NOMO-1 treated with dmso at 0.1 percent for 144 hours (cell line): ENCODE measurements around the gene SIX1.

ENCODE experiments used
- DNase-seq: peaks from one replicate; lab custom pipeline; 2025; ENCODE audit not compliant: unreplicated experiment; lab: John Stamatoyannopoulos, UW

SIX1 gene

GRCh38 chr14:60643141-60643462 lies 6.2 kb downstream of the SIX1 start:
- DNase-seq: no peak

GRCh38 chr14:60642270-60643140 lies 6.8 kb downstream of the SIX1 start:
- no peak for DNase-seq

- no peak for DNase-seq
Observed at GRCh38 chr14:60641742-60642269, 7.5 kb downstream of the SIX1 start.

GRCh38 chr14:60640859-60641741 lies 8.2 kb downstream of the SIX1 start:
- DNase-seq: no peak

DNA sequence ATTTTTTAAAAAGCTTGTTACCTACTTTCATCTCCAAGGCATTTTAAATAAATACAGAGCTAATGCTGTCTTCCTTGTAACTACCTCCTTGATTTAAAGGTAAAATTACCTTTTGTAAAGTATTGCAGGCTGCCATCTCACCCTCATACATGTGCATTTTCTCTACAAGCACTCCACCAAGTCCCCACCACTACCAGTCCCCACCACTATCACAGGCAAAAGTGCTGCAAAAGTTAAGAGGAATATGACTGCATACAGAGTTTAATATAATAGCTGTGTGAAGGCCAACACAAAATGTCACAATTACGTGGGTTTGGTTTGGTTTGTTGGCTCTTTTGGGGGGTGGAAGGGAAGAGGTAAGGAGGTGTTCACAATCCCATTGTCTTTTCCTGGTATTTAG lies 9.6 kb downstream of the SIX1 start:
- DNase-seq: no peak

DNA sequence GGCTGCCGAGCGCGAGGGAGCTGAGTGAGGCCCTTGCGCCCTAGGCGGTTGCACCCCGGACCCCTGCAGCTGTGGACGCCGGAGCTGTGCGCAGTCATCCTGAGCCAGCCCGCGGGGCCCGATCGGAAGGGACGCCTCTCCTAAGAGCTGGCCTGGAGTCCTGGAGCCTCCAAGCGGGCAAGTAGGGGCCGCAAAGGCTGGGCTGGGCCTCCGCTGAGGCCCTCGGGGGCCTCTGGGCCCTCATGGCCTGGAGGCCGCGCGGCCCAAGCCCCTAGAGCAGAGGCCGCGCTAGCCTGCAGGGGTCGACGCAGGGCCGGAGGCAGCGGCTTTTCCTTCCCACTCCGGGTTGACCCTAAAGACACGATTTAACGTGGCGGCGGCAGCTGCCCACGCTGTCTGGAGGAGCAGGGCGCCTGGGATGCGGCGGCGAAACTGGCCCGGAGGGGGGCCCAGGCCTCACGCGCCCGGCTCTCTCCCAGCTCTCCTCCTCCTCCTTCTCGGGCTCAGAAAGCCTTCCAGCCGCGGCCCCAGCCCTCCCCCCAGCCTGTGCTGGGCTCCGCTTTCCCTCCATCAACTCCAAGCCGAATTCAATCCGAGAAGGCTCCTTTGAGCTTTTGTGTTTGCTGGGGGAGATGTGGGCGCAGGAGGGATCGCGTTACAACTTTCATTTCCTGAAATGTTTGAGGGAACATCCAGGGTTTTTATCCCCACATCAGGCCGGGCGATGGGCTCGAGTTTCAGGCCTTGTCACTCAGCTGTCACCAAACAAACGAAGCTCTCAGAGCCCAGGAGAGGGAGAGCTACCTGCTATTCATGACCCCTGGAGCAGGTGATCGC lies 11.6 kb downstream of the SIX1 start:
- no peak for DNase-seq

DNA sequence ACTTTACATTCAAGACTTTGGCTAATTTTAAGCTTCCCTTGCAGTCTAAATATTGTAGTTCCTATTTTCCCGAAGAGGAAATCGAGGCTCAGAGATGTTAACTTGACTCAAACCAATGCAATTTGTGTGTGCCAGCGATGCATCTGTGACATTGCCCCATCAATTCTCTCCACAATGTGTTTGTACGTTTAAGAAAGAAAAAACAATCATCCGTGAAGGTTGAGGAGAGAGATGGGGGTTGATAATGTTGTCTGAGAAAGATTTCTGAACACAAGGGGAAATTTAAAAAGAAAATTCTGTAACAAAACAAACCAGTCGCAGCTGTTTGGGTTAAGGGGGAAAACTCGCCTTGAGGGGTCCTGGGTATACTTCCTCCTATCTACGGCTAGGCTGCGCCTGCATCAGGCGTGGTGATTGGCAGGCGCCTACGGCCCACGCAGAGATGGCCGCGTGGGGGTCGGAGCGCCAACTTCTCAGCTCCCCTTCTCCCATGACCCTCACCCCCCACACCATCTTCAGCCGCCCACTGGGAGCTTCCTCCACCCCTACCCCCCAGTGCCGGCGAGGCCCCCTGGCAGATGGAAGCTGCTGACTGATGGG lies 12.3 kb downstream of the SIX1 start:
- DNase-seq: no peak

DNA sequence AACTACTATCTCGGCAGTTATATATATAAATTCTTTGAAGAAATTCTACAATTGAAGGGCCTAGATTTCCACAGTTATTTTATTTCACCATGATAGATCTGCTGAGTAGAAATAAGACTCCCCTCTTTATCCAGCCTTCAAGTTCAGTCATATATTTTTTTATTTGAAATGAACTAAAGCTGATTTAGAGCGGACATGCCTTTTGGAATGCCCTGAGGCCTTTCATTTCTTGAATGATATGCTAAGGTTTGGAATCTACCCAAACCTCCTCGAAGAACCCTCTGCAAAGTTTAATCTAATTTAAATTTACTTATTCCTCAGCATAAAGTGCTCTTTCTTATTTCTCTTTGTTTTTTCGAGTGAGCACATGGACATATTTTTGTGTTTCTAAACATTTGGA lies 15.1 kb downstream of the SIX1 start:
- DNase-seq: no peak

- no peak for DNase-seq
Observed at GRCh38 chr14:60632777-60633176, 16.5 kb downstream of the SIX1 start.

DNA sequence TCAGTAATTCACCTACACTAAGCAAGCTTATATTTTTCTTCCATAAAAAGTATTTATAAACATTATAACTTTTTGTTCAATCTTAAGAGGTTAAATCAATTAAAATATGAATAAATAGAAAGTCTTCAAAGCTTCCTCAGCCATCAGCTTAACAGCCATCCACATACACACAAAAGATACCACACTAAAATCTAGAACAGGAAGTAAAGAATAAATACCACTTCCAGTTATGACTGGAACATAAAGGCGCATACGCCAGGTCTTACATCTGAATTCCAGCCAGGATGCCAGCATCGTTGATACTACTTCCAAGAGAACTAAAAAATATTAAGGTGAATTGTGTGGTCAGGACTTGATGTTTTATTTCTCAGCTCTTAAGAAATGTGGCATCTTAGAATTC lies 17.0 kb downstream of the SIX1 start:
- DNase-seq: no peak

DNA sequence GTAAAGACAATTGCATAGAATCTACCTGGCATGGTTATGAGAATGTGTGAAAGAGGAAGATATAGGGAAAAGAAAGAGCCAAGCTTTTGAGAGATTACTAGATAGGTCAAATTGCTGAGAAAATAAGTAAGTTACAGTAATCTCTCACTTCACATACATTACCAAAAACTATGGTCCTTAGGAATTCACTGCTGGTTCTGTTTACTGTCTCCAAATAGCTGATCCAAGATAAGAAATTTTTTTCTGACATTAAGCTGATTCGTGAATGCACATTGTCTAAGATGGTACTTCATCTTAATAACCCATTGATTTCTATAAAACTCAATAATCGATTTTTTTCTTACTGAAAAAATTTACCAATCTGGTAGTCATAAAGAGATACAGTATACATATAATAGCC lies 17.4 kb downstream of the SIX1 start:
- no peak for DNase-seq

- DNase-seq: no peak
Observed at GRCh38 chr14:60630129-60630528, 19.1 kb downstream of the SIX1 start.

DNA sequence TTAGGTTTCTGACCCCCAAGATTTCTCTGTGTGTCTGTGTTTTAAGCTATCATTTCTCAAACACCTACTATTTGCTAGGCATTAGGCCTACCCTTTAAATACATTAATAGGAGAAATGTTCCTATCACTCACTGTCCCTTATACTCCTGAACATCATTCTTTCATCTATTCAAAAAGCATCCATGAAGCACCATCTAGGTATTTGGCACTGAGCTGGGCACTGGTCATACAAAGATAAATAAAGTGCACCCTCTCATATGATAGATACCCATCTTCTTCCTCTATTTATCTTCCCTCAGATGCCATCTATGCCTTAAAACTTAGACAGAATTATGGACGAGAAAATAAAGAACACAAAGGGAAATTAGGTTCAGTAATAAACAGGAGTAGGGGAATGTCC lies 20.4 kb downstream of the SIX1 start:
- DNase-seq: no peak

DNA sequence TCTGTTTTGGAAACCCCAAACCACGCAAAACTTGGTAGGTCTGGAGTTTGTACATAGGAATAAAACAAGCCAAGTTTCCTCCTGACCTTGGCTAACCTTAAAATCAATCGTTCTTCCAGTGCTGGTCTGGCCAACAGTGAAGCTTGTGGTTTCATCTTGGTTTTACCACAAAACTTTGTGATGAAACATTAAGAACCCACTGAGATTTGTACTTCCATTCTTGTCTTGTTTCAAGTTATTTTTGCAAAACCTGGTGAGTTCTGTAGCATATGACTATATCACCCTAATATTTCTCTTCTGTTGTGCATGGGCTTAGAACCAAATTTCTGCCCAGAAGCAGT lies 26.4 kb downstream of the SIX1 start:
- DNase-seq: no peak

DNA sequence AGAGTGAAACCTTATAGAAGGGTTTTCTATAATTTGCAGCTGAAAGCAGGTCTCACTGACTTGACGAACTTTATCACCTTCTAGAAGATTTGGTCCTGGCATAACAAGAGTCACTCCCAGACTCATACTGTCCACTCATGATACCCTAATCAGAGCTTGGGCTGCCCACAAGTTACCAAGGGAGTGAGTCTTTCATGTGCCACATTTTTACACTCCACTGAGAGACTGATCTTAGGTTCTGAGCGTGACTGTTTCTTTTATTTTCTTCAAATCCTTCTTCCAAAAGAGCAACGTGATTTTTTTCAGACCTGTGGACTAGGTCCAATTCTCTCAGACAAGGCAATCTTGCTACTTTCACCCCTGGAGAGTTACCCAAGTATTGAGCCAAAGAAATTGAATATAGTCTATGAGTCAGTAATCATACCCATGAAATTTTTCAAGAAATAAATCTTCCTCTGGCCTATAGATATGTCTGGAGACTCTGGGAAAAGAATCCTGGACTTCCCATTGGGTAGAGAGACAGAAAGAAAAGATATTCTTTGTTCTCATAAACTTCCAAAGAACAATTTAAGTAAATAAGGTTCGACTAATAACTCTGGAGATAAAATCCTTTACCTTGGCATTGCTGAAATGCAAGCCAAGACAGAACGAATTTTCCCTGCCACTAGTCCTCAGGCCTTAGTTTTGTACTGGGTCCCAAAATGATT lies 26.9 kb downstream of the SIX1 start:
- DNase-seq: no peak

- no peak for DNase-seq
Observed at GRCh38 chr14:60621386-60621785, 27.9 kb downstream of the SIX1 start.

DNA sequence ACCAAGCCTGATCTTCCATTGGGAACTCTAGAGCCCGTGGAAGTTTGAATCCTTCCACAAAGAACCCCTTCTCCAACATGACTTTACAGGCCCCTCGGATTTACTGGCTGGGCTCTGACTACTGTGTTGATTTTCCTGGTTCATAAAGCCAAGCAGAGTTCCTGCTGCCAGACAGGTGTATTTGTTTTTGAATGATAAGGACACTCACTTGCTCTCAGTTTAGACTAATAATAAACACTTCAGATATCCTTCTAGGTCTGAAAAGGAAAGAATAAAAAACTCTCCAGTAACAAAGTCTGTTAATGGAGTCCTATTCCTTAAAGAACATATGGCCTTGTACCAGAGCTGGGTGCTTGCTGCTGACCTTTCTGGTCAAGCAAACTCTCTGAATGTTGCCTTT lies 31.0 kb downstream of the SIX1 start:
- no peak for DNase-seq

DNA sequence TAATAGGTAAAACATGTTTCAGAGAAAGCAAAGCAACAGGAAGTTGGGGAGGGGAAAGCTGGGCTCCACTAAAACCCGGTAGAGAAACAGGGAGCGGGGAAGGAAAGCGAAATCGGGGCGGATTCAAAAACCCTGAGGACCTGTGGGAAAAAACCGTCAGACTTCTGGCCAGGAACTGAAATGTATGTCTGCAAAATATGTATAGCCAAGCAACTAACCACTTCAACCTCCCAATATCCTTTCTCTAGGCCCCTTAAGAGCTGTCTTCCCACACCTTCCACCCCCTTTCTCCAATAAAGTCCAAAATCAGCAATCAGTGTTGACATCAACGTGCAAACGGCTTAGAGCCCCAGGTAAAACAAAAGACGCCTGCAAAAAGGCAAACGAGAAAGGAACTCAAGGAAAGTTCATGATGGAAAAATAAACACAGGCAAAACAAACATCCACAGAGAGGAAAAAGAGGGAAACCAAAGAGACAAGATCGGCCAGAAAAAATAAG lies 32.8 kb downstream of the SIX1 start:
- no peak for DNase-seq

- no peak for DNase-seq
Observed at GRCh38 chr14:60602291-60602690, 47.0 kb downstream of the SIX1 start.

GRCh38 chr14:60599727-60600126 lies 49.5 kb downstream of the SIX1 start:
- no peak for DNase-seq
